IPS-15b (cell line): ENCODE data around the gene HOXC12.

ENCODE experiments used
- H3K27me3 ChIP-seq: one replicate; pipeline ENCODE4 v1.6.1; 2013; ENCODE audit warnings: low read length; ENCODE audit not compliant: control insufficient read depth, insufficient read depth
- H3K36me3 ChIP-seq: one replicate; pipeline ENCODE4 v1.6.1; 2013; ENCODE audit warnings: low read length; ENCODE audit not compliant: control insufficient read depth, insufficient read depth
- H3K4me1 ChIP-seq: one replicate; pipeline ENCODE4 v1.6.1; 2013; ENCODE audit warnings: mild to moderate bottlenecking, low read length; ENCODE audit not compliant: control insufficient read depth, insufficient read depth
- H3K4me3 ChIP-seq: one replicate; pipeline ENCODE4 v1.5.1; 2013; ENCODE audit warnings: low read depth, low read length
- H3K9ac ChIP-seq: one replicate; pipeline ENCODE4 v1.6.1; 2013; ENCODE audit warnings: low read depth, mild to moderate bottlenecking, low read length
- H3K9me3 ChIP-seq: one replicate; pipeline ENCODE4 v1.6.1; 2013; ENCODE audit warnings: mild to moderate bottlenecking, low read length; ENCODE audit not compliant: control insufficient read depth, insufficient read depth

The HOXC12 gene

DNA sequence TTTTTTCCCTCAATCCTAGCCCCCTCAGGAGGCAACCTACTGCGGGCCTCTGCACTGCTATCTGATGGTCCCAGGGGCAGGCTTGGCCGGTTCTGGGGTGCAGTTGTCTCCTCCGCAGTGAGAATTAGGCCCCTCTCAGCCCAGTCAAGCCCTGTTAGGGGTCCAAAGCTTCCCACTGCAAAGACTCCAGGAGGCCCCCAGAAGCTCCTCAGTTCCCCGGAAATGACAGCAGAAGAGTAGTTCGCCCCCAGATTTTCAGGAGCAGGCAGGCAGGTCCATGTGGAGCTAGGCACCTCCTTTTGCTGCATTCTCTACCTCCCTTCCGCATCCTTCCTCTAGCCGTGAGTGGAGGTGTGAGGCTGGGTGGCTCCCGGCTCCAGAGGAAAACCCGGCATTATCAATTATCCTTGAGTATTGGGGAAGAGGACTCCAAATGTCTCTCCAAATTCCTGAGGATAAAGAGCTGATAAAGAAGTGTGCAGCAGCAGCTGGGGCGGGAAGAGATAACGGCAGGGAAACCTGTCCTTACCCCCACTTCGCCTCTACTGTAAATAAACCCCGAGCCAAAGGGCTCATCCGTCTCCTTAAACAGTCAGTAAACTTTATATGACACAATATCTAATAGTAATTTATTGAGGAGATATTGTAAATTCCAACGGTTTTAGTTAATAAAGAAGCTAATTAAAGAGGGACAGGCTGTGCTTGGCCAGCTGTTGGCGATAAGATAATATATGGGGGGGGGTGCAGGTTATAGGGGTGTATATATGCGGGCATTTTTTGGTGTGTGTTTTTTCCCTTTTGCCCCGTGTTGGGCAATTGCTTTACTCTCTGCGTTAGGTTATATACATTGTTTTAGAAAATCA, 641 bp upstream of the HOXC12 start:
- Histone ChIP-seq H3K27me3 (peaks cover 99% of the 10 kb centered on the region), H3K4me3 (no peak overlapping the region)

DNA sequence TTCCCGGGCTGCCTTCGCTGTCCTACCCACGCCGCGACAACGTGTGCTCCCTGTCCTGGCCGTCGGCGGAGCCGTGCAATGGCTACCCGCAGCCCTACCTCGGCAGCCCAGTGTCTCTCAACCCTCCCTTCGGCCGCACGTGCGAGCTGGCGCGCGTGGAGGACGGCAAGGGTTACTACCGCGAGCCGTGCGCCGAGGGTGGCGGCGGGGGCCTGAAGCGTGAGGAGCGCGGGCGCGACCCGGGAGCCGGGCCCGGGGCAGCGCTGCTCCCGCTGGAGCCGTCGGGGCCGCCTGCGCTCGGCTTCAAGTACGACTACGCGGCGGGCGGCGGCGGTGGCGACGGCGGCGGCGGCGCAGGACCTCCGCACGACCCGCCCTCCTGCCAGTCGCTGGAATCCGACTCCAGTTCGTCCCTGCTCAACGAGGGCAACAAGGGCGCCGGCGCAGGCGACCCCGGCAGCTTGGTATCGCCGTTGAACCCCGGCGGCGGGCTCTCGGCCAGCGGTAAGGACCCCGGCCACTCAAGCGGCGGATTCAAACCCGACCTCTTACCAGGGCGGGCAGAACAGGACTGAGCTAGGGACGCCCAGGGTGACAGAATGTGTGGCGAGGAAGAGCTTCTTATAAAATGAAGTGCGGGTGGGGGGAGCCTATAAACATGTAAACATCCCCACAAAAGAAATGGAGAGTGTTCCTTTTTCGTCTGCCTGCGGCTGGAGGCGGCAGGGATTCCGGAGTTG, 503 bp downstream of the HOXC12 start:
- no peaks in the 10 kb centered on the region for H3K9me3 ChIP-seq
- H3K9ac ChIP-seq, result no peak overlapping the region
- H3K36me3 ChIP-seq, result no peaks in the 10 kb centered on the region
- H3K4me3 ChIP-seq, result peak overlapping the region; percentile 22
- H3K27me3 ChIP-seq, result peaks cover 99% of the 10 kb centered on the region
- H3K4me1 ChIP-seq, result no peaks in the 10 kb centered on the region

More for the DNA sequence above, 641 bp upstream of the HOXC12 start:
- Histone ChIP-seq H3K36me3 (no peaks in the 10 kb centered on the region), H3K9ac (no peak overlapping the region), H3K9me3 (no peaks in the 10 kb centered on the region), H3K4me1 (no peaks in the 10 kb centered on the region)

DNA sequence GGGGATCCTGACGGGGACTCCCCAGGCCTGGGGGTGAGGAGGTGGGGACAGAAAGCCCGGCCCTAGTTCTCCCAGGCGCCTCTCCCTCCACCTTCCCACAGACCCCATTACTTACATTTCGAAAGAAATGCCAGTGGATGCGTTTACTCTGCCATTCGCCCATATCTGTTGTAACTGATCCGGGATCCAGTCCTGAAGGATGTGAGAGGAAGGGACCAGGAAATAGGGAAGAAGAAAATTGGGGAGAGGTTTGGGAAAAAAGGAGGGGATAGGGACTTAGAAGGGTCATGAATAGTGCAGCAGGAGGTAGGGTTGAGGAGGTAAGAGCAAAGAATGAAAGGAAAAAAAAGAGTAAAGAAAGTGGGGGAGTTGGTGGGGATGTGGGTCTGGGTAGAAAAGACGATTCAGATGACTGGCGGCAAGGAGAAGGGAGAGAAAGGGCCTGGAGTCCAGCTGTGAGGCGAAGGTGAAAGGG, 1.1 kb downstream of the HOXC12 start:
- Histone ChIP-seq H3K4me3 (peak overlapping the region; percentile 22), H3K27me3 (peaks cover 99% of the 10 kb centered on the region), H3K36me3 (no peaks in the 10 kb centered on the region), H3K4me1 (no peaks in the 10 kb centered on the region), H3K9me3 (no peaks in the 10 kb centered on the region), H3K9ac (no peak overlapping the region)

DNA sequence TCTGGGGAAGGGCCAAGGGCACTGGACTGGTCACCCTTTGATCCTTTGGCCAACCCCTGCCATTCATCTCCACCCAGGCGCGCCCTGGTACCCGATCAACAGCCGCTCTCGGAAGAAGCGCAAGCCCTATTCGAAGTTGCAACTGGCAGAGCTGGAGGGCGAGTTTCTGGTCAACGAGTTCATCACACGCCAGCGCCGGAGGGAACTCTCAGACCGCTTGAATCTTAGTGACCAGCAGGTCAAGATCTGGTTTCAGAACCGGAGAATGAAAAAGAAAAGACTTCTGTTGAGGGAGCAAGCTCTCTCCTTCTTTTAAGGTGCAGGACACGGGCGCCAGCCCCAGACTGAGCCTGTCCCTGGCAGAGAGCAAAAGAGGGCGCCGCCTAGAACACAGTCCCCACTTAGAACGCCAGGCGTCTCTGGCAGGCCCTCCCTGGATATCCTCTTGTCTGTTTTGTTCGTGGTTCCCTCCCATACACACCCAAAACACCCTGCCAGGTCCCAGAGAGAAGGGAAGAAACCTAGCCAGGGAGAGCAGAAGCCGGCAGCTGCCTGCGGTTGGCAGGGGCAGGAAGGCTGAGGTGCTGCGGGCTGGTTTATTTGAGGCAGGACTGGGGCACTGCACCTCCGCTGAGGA, 1.7 kb downstream of the HOXC12 start:
- Histone ChIP-seq H3K4me1 (no peaks in the 10 kb centered on the region), H3K27me3 (peaks cover 99% of the 10 kb centered on the region), H3K4me3 (peak overlapping the region; percentile 22), H3K9ac (no peak overlapping the region), H3K36me3 (no peaks in the 10 kb centered on the region), H3K9me3 (no peaks in the 10 kb centered on the region)

DNA sequence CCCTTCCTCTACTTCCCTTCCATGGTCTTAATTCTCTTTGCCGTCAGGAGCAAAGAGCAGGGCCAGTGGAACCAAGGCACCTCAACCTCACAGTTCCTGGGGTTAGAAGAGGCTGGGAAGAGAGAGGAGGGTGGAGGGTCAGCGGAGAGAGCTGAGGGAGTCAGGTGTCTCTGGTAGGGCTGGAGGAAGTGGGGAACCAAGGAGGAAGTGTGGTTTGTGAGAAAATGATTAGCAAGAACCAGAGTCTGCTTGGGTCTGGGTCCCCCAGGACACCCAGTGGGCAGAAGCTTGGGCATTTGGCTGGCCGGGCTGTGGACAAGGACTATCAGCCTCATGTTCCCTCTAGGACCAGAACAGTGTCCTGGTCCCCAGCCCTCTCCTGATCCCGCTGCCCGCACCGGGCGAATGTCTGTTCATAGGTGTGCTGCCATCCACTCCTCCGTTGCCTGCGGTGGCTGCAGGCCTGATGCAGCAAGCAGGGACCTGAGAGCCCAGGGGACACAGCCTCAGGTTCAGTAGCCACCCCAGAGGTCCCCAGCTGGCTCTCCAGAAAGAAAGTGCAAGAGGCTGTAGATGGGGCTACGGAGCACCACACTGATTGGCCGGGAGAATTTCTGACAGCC, 2.3 kb downstream of the HOXC12 start:
- Histone ChIP-seq H3K36me3 (no peaks in the 10 kb centered on the region), H3K9me3 (no peaks in the 10 kb centered on the region), H3K4me1 (no peaks in the 10 kb centered on the region), H3K27me3 (peaks cover 99% of the 10 kb centered on the region), H3K9ac (no peak overlapping the region), H3K4me3 (no peak overlapping the region)

DNA sequence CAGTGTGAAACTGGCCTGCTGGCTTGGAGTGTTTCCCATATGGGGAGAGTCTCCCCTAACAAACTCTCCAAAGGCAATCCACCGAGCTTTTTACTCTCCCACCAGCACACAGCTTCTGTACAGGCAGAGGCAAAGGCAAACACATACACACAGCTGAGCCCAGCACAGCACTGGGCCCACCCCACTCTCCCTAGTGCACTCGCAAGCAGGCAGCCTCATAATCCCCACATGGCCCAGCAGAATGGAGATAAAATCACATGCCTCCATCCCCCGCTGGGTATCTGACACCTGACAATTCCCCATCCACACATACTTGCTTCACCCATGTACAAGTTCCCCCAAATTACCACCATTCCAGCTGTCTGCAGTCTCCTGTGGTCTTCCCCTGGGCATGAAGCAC, 3.4 kb downstream of the HOXC12 start:
- H3K4me1 ChIP-seq, result no peaks in the 10 kb centered on the region
- no peak overlapping the region for H3K9ac ChIP-seq
- no peaks in the 10 kb centered on the region for H3K9me3 ChIP-seq
- no peaks in the 10 kb centered on the region for H3K36me3 ChIP-seq
- H3K27me3 ChIP-seq, result peaks cover 99% of the 10 kb centered on the region
- peak overlapping the region; percentile 26 for H3K4me3 ChIP-seq

DNA sequence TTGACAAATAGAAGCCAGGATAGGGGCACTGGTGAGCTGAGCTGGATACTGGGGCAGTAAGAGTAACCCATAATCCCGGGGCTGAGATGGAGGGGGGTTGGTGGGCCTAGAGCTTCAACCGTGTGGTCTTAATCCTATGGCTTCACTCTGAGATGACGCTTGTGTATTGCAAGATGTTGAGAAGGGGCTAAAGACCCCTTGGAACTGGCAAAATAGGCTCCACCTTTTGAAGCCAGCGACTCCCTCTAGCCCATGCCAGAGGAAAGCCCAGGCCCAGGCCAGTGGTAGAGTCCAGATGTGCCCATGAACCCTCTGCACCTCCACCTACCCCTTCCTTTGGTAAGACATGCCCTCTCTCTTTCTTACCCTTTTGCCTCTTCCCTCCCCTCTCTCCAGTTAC, 4.6 kb downstream of the HOXC12 start:
- Histone ChIP-seq H3K9ac (no peak overlapping the region), H3K36me3 (no peaks in the 10 kb centered on the region), H3K4me1 (no peaks in the 10 kb centered on the region), H3K27me3 (peaks cover 99% of the 10 kb centered on the region), H3K4me3 (peak overlapping the region; percentile 13), H3K9me3 (no peaks in the 10 kb centered on the region)

DNA sequence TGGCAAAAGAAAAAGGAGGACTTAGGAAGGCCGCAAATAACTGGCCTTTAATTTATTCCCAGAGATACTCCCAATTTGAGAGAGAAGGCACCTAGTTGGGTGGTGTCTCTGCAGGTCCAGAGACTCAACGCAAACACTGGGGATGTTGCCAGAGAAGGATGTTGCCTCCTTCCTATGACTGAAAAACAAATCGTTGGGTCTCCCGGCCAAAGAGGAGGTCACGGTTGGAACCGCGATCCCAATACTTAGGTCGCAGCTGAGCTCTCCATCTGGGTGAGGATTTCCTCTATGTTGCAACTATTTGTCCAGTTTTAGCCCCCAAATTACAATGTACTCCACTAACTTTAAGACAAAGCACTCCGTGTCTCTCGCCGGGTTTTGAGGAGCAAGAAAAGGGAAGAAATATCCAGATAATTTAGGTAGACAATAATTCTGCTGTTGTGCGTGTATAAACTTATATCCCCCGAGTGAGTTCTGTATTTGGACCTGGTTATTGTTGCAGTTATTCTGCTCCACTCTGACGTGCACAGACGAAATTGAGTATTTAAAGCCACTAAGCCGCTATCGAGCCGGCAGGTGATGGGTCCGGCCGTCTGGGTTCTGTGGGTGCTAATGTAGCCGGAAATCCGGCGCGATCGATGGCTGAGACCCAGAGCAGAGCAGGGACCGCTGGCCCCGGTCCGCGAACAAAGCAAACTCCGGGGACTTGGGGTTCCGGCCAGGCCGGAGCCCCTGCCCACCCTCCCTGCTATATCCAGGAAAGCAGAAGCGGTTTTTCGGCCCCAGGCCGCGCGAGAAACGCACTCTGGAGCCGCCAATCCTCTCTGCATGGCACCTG, 5.7 kb downstream of the HOXC12 start:
- H3K9ac ChIP-seq, result no peak overlapping the region
- H3K27me3 ChIP-seq, result peaks cover 100% of the 10 kb centered on the region
- H3K9me3 ChIP-seq, result no peaks in the 10 kb centered on the region
- no peaks in the 10 kb centered on the region for H3K4me1 ChIP-seq
- peak overlapping the region; percentile 11 for H3K4me3 ChIP-seq
- H3K36me3 ChIP-seq, result no peaks in the 10 kb centered on the region

DNA sequence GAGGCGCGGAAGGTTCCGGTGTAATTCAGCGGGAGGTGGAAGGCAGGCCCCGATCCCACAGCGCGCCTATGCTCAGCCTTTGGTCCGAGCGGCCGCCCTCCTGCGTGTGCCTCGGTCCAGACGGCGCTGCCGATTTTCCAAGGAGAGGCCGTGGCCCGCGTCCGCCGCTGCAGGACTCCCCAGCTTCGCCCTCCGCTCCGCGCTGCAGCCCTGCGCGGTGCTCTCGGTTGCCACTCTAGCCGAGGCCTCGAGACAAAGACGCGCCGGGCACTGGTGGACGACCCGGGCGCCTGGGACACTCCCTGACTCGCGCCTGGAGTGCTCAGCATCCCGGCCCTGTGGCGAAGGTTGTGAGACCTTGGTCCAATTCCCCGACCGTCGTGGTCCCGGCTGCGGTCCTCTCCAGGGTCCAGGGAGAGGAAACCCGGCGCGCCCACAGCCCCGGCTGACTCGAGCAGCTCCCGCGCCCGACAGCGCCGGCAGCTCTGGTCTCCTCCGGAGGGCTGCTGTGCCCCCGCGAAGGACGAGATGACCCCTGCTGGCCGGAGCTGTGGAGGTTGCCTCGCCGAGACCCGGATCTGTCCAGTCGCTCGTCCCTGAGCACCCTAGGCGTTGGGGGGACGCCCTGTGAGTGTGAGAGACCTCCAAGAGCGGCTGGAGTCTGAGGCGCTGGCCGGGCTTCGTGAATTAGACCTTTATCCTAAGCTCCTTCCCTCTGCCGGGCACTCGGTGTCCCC, 6.5 kb downstream of the HOXC12 start:
- Histone ChIP-seq H3K4me1 (no peaks in the 10 kb centered on the region), H3K27me3 (peaks cover 100% of the 10 kb centered on the region), H3K4me3 (peak overlapping the region; percentile 13), H3K9ac (no peak overlapping the region), H3K36me3 (no peaks in the 10 kb centered on the region), H3K9me3 (no peaks in the 10 kb centered on the region)

DNA sequence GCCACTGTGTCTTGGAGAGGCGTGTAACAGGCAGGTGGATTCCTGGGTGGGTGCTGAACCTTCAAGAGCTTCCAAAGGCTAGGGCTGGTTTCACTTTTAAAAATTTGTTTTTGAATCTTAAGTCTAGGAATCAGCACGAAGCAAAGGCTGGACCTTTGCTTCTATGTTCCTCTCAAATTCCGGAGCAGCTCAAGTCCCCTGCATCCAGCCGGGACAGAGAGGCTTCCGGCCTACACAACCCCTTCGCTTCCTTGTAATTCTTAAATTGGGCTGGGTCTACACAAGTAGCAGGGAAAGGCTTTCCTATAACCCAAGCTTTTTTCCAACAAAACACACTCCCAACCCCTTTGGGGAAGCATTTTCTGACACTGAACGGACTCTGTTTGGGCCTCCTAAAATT, 8.3 kb downstream of the HOXC12 start:
- no peak overlapping the region for H3K9ac ChIP-seq
- H3K9me3 ChIP-seq, result no peaks in the 10 kb centered on the region
- H3K4me1 ChIP-seq, result no peaks in the 10 kb centered on the region
- peaks cover 100% of the 10 kb centered on the region for H3K27me3 ChIP-seq
- no peak overlapping the region for H3K4me3 ChIP-seq
- H3K36me3 ChIP-seq, result no peaks in the 10 kb centered on the region
